KBM-7 (cell line): ENCODE data around the gene VPS35.
"Not testable (repeated sequence)": the region's sequence is repeated elsewhere in the genome, so short reads cannot be mapped to it uniquely, and the experiment has no call there.

ENCODE experiments used
- DNase-seq: peaks from one replicate; pipeline ENCODE4 v3.0.0-alpha.2; 2015
- in situ Hi-C: fragments of 300-500 bp; cut with MboI; formaldehyde crosslinking; loops from 2 replicates; pipeline ENCODE4 v1.14.3; 2020; ENCODE audit warnings: low sequenced_read_pairs, low pct_unique_long_range_greater_than_20kb, mixed read lengths

The VPS35 gene

GRCh38 chr16:46686815-46687473 lies 2.0 kb downstream of the VPS35 start:
- in situ Hi-C loops, result no loop called here
- DNase-seq, result no peak

GRCh38 chr16:46681867-46682266 lies 7.1 kb downstream of the VPS35 start:
- in situ Hi-C loops, DNase-seq: not testable (repeated sequence)

DNA sequence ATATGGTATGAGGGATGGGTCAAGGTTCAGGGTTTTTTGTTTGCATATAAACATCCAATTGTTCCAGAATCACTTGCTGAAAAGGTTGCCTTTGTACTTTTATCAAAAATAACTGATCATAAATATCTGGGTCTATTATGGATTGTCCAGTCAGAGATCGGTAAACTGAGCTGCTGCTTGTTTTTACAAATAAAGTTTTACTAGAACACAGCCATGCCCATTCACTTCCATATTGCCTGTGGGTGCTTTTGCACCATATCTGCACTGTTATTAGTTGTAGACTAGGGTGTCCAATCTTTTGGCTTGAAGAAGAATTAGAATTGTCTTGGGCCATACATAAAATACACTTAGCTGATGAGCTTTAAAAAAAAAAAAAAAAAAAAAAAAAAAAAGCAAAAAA lies 11.0 kb downstream of the VPS35 start:
- DNase-seq, in situ Hi-C loops: not testable (repeated sequence)

- DNase-seq, result peak; percentile 80
- in situ Hi-C loops, result loop anchor here (25.0 kb wide), 1 partner anchor 239 kb away; no protein-coding TSS in a partner anchor
Observed at GRCh38 chr16:46673320-46674013, 15.5 kb downstream of the VPS35 start.

GRCh38 chr16:46662123-46662522 lies 26.9 kb downstream of the VPS35 start:
- DNase-seq, result no peak
- in situ Hi-C loops, result loop anchor here (25.0 kb wide), 1 partner anchor 250 kb away; no protein-coding TSS in a partner anchor

DNA sequence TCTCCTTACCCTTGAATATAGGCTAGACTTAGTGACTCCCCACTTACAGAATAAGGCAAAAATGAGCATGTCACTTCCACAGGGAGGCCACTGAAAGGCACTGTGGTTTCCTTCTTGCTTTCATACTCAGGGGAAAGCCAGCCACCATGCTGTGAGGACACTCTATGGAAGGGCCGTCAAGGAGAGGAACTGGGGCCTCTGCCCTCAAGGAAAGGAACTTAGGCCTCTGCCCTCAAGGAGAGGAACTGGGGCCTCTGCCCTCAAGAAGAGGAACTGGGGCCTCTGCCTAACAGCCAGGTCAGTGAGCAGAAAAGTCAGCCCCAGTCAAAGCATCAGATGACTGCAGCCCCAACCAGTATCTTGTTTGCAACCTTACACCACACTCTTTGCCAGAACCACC lies 30.1 kb downstream of the VPS35 start:
- DNase-seq, result peak; percentile 95
- in situ Hi-C loops, result loop anchor here (25.0 kb wide), 1 partner anchor 253 kb away; no protein-coding TSS in a partner anchor

- DNase-seq, result peak; percentile 14
- in situ Hi-C loops, result loop anchor here (25.0 kb wide), 1 partner anchor 261 kb away; no protein-coding TSS in a partner anchor
Observed at GRCh38 chr16:46651305-46651704, 37.7 kb downstream of the VPS35 start.

GRCh38 chr16:46650254-46650623 lies 38.7 kb downstream of the VPS35 start:
- in situ Hi-C loops, result loop anchor here (25.0 kb wide), 1 partner anchor 262 kb away; no protein-coding TSS in a partner anchor

GRCh38 chr16:46649588-46650253 lies 39.3 kb downstream of the VPS35 start:
- in situ Hi-C loops, result loop anchor here (25.0 kb wide), 1 partner anchor 263 kb away; no protein-coding TSS in a partner anchor
- DNase-seq, result no peak

More at GRCh38 chr16:46650254-46650623, 38.7 kb downstream of the VPS35 start:
- DNase-seq, result no peak

- DNase-seq, result no peak
- in situ Hi-C loops, result no loop called here
Observed at GRCh38 chr16:46648656-46649055, 40.3 kb downstream of the VPS35 start.

DNA sequence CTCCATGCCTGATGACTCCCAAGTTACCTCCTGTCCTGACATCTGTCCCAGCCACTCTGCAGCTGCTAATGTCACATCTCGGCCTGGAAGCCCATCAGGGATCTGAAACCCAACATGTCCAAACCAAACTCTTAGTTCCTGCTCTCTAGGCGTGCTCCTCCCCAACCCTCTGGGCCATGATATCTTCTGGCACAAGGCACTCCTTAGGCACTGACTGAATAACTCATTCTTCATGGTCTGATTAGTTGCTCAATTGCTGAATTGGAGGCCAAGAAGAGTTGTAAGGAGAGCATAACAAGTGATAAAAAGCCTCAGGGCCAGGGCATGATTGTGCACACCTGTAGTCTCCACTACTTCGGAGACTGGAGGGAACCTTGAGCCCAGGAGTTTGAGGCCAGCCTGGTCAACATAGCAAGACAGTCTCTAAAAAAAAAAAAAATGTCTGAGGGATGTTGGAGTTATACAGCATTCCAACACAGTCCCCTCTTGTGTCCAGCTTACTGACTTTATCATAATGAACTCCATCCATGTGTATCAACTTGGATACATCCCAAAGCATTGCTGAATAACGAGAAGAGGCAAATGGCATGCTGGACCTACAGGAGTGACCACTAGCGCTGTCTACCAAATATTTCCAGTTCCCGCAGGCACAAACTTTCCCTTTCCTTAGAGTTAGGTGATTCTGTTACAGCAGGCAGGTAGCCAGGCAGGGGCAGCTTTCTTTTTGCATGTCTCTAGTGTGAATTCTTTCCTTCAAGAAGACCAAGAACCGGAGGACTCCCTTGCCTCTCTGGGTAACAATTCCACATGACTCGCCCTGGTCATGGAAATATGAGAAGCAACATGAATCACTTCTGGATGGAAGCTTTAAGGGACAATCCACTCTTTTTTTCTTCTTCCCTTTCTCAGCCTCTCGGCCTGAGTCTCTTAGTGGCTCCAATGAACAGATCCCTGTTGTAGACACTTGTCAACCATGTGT lies 49.7 kb downstream of the VPS35 start:
- in situ Hi-C loops, result no loop called here
- no peak for DNase-seq

DNA sequence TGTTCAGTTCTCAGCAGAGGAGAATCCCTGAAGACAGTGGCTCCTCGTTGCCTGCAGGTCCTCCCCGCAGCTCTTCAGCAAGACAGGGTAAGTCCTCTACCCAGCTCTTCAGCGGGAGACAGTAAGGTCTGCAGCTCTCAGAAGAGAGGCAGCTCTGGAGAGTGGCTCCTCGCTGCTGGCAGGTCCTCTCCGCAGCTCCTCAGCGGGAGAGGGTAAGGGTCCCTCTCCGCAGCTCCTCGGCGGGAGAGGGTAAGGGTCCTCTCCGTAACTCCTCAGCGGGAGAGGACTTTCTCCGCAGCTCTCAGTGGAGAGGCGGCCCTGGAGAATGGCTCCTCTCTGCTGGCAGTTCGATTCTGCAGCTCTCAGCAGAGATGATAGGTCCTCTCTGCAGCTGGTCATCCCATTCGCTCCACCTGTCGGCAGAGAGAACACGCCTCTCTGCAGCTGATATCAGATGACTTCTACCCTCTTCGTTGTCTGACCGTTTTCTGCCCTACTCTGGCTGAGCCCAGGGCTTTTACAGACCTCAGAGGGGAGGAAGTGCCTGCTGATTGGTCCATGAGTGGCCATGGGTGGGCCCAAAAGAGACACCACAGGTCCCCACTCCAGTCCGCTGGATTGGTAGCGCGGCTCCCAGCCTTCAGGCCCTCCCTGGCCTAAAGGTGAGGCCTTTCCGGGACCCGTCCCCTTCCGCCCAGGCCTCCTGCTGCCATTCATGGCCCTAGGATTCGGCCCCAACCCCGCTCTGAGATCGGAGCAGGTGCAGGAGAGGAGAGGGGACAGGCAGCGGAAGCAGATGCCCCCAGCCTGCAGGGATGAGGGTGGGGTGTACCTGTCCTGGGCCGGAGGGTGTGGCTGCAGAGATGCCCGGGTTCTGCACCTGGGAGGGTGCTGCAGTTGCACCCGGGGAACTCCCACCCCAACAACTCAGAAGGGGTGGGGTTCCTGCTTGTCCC lies 55.9 kb downstream of the VPS35 start:
- in situ Hi-C loops, result no loop called here
- no peak for DNase-seq

DNA sequence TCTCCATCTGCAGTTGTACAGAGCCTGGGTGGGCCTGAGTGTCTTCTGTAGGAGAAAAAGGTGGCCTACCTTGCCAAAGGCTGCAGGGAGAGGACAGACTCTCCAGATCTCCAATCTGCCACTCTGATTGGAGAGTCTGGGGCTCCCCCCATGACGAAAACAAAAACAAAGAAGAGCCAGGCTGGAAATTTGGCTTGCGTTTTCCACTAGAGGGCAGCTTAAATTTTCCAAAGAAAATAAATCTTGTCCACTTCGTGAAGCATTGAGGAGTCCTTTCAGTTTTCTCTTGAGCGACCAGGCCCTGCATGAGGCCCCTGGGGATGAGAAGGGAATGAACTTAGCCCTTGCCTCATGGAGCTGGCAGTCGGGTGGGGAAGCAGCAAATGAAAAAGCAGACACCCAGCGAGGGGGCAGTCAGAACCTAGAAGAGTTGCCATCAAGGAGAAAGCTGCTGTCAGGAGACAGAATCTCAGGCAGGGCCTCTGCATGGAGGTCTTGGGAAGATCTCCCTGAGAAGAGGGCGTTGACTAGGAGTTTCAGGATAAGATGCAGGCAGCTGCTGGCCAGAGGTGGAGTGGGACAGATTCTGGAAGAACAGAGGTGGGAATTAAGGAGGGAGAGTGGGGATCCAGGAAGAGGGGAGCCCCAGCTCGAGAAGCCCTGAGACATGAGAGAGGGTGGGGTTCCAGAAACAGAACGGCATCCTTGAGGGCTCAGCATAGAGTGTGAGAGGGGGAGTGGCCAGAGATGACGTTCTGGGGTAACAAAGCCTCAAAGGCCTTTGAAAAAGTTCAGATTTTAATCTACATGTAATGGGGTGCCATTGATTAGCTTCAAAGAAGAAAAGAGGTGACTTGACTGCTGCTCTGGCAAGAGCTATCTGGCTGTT lies 59.4 kb downstream of the VPS35 start:
- in situ Hi-C loops, result no loop called here
- DNase-seq, result peak; percentile 45

DNA sequence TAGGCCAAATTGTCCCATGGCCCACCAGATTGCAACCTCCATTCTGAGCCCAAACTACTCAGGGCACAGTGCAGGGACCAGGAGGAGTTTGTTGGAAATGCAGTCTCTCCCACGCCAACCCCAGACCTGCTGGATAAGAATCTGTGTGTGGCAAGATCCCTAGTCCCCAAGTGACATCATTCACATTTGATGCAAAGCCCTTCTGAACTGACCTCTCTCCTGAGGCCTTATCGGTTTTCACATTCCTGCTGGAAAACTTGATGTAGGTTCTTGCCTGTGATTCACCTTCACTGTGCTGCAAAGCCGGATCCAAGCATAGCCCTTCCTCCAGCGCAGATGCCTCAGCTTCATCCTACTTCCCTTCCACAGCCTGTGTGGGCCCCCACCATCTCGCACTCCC lies 61.2 kb downstream of the VPS35 start:
- in situ Hi-C loops, result no loop called here
- no peak for DNase-seq

DNA sequence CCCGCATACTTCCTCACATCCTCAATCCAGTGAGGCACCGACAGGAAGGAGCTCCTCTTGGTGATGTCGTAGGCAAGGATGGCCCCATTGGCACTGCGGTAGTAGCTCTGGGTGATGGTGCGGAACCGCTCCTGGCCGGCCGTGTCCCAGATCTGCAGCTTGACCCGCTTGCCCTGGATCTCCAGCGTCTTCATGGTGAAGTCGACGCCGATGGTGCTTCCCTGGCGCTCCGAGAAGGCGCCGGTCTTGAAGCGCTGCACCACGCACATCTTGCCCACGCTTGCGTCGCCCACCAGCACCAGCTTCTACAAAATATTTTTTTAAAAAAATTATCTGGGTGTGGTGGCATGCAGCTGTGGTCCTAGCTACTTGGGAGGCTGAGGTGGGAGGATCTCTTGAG lies 62.3 kb downstream of the VPS35 start:
- in situ Hi-C loops, DNase-seq: not testable (repeated sequence)

- DNase-seq, in situ Hi-C loops: not testable (repeated sequence)
Observed at GRCh38 chr16:46624862-46625261, 64.1 kb downstream of the VPS35 start.

DNA sequence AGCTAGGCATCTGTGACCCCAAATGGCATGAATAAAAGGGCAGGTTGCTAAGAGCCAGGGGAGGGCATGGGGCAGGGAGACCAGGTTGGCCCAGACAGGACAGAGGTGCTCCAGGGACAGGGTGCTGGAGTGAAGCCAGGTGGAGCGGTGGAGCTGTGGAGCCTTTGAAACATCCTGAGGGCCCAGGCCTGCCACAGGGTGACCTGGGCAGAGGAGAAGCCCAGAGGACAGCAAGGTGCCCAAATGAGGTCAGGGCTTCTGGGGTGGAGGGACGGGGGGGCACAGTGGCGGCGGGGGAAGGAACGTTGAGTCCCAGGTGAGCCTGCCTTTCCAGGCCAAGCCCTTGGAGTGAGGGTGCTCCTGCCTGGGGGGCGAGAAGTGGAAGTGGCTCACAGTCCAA lies 65.3 kb downstream of the VPS35 start:
- DNase-seq, in situ Hi-C loops: not testable (repeated sequence)
